Activated T-helper 2 cell treated with anti-CD3 and anti-CD28 coated beads, Interferon-gamma antibody, Interleukin-2, Interleukin-4, amounts not matched to agents 10 μg/mL and 5 μg/mL and 100 μg/mL, durations not matched to agents 14 hours and 24 hours and 36 hours (primary cell): Measurements from ENCODE around the gene MYBPH. TPM values are rescaled to one million over a fixed set of nuclear protein-coding genes. Genes with fewer than 3 reads are reported as not detected.

ENCODE experiments used
- DNase-seq: peaks from one replicate; pipeline ENCODE4 v3.0.0; 2021; ENCODE audit warnings: low spot score
- H3K27ac Mint-ChIP-seq: one replicate; pipeline ENCODE4 v1.8.0; 2021; ENCODE audit warnings: mixed read lengths
- H3K27me3 Mint-ChIP-seq: one replicate; pipeline ENCODE4 v1.8.0; 2021; ENCODE audit warnings: low read depth, mixed read lengths
- H3K36me3 Mint-ChIP-seq: one replicate; pipeline ENCODE4 v1.8.0; 2021; ENCODE audit warnings: low read depth, mixed read lengths
- H3K4me1 Mint-ChIP-seq: one replicate; pipeline ENCODE4 v1.8.0; 2021; ENCODE audit warnings: low read depth, mixed read lengths
- H3K4me3 Mint-ChIP-seq: one replicate; pipeline ENCODE4 v1.8.0; 2021; ENCODE audit warnings: low read depth, mild to moderate bottlenecking, moderate library complexity, mixed read lengths
- H3K9me3 Mint-ChIP-seq: one replicate; pipeline ENCODE4 v1.8.0; 2021; ENCODE audit warnings: mixed read lengths
- intact Hi-C: fragments of 100-400 bp; cut with micrococcal nuclease; formaldehyde crosslinking; loops from one replicate; pipeline ENCODE4 v1.15.1; 2023
- total RNA-seq: library from RNA; stranded (reverse); gene quantifications from 2 replicates; pipeline ENCODE4 v1.2.3, GENCODE V29; 2022

MYBPH gene
- total RNA-seq, 1 donor from 2014 or later, result not detected

GRCh38 chr1:203210988-203211387 lies 35.4 kb upstream of the MYBPH start:
- H3K36me3 Mint-ChIP-seq, result no peaks in the 10 kb centered on the region
- intact Hi-C loops, result no loop called here
- no peak overlapping the region for H3K4me3 Mint-ChIP-seq
- H3K9me3 Mint-ChIP-seq, result no peaks in the 10 kb centered on the region
- no peak overlapping the region for H3K27ac Mint-ChIP-seq
- peaks cover 16% of the 10 kb centered on the region for H3K27me3 Mint-ChIP-seq
- no peak for DNase-seq
- H3K4me1 Mint-ChIP-seq, result no peaks in the 10 kb centered on the region

GRCh38 chr1:203210350-203210749 lies 34.7 kb upstream of the MYBPH start:
- no peak overlapping the region for H3K4me3 Mint-ChIP-seq
- H3K27me3 Mint-ChIP-seq, result peaks cover 16% of the 10 kb centered on the region
- H3K36me3 Mint-ChIP-seq, result no peaks in the 10 kb centered on the region
- intact Hi-C loops, result no loop called here
- H3K9me3 Mint-ChIP-seq, result no peaks in the 10 kb centered on the region
- H3K4me1 Mint-ChIP-seq, result no peaks in the 10 kb centered on the region
- no peak for DNase-seq
- no peak overlapping the region for H3K27ac Mint-ChIP-seq

GRCh38 chr1:203208181-203208580 lies 32.6 kb upstream of the MYBPH start:
- peaks cover 20% of the 10 kb centered on the region for H3K27me3 Mint-ChIP-seq
- H3K4me1 Mint-ChIP-seq, result no peaks in the 10 kb centered on the region
- intact Hi-C loops, result no loop called here
- no peak overlapping the region for H3K4me3 Mint-ChIP-seq
- DNase-seq, result no peak
- H3K9me3 Mint-ChIP-seq, result no peaks in the 10 kb centered on the region
- no peak overlapping the region for H3K27ac Mint-ChIP-seq
- no peaks in the 10 kb centered on the region for H3K36me3 Mint-ChIP-seq

GRCh38 chr1:203207751-203208150 lies 32.1 kb upstream of the MYBPH start:
- no peak overlapping the region for H3K4me3 Mint-ChIP-seq
- no peak overlapping the region for H3K27ac Mint-ChIP-seq
- H3K27me3 Mint-ChIP-seq, result peaks cover 22% of the 10 kb centered on the region
- DNase-seq, result no peak
- no peaks in the 10 kb centered on the region for H3K9me3 Mint-ChIP-seq
- H3K36me3 Mint-ChIP-seq, result no peaks in the 10 kb centered on the region
- H3K4me1 Mint-ChIP-seq, result no peaks in the 10 kb centered on the region
- intact Hi-C loops, result no loop called here

- no peaks in the 10 kb centered on the region for H3K9me3 Mint-ChIP-seq
- intact Hi-C loops, result no loop called here
- H3K4me1 Mint-ChIP-seq, result no peaks in the 10 kb centered on the region
- no peaks in the 10 kb centered on the region for H3K36me3 Mint-ChIP-seq
- no peak overlapping the region for H3K27ac Mint-ChIP-seq
- peaks cover 19% of the 10 kb centered on the region for H3K27me3 Mint-ChIP-seq
- no peak for DNase-seq
- no peak overlapping the region for H3K4me3 Mint-ChIP-seq
Measured at GRCh38 chr1:203206129-203206687, 30.6 kb upstream of the MYBPH start.

- H3K4me1 Mint-ChIP-seq, result no peaks in the 10 kb centered on the region
- H3K27ac Mint-ChIP-seq, result no peak overlapping the region
- no peaks in the 10 kb centered on the region for H3K9me3 Mint-ChIP-seq
- DNase-seq, result no peak
- H3K4me3 Mint-ChIP-seq, result no peak overlapping the region
- H3K27me3 Mint-ChIP-seq, result peaks cover 25% of the 10 kb centered on the region
- intact Hi-C loops, result no loop called here
- H3K36me3 Mint-ChIP-seq, result no peaks in the 10 kb centered on the region
Measured at GRCh38 chr1:203204756-203205155, 29.1 kb upstream of the MYBPH start.

GRCh38 chr1:203202431-203203245 lies 27.0 kb upstream of the MYBPH start:
- H3K27ac Mint-ChIP-seq, result no peak overlapping the region
- intact Hi-C loops, result no loop called here
- no peak overlapping the region for H3K4me3 Mint-ChIP-seq
- H3K36me3 Mint-ChIP-seq, result no peaks in the 10 kb centered on the region
- H3K9me3 Mint-ChIP-seq, result no peaks in the 10 kb centered on the region
- no peaks in the 10 kb centered on the region for H3K4me1 Mint-ChIP-seq
- DNase-seq, result no peak
- peaks cover 21% of the 10 kb centered on the region for H3K27me3 Mint-ChIP-seq

- H3K4me3 Mint-ChIP-seq, result no peak overlapping the region
Measured at GRCh38 chr1:203201516-203202205, 26.0 kb upstream of the MYBPH start.

GRCh38 chr1:203200916-203201315 lies 25.3 kb upstream of the MYBPH start:
- no peak for DNase-seq
- intact Hi-C loops, result no loop called here
- H3K27ac Mint-ChIP-seq, result no peak overlapping the region
- no peaks in the 10 kb centered on the region for H3K36me3 Mint-ChIP-seq
- no peaks in the 10 kb centered on the region for H3K9me3 Mint-ChIP-seq
- H3K4me1 Mint-ChIP-seq, result no peaks in the 10 kb centered on the region
- H3K27me3 Mint-ChIP-seq, result peaks cover 22% of the 10 kb centered on the region
- H3K4me3 Mint-ChIP-seq, result no peak overlapping the region

More at GRCh38 chr1:203201516-203202205, 26.0 kb upstream of the MYBPH start:
- Mint-ChIP-seq H3K4me1 (no peaks in the 10 kb centered on the region), H3K27me3 (peaks cover 22% of the 10 kb centered on the region), H3K36me3 (no peaks in the 10 kb centered on the region), H3K27ac (no peak overlapping the region), H3K9me3 (no peaks in the 10 kb centered on the region)
- intact Hi-C loops, result no loop called here
- no peak for DNase-seq

GRCh38 chr1:203199816-203200571 lies 24.4 kb upstream of the MYBPH start:
- Mint-ChIP-seq H3K27me3 (peaks cover 22% of the 10 kb centered on the region), H3K4me3 (no peak overlapping the region), H3K27ac (no peak overlapping the region), H3K4me1 (no peaks in the 10 kb centered on the region), H3K9me3 (no peaks in the 10 kb centered on the region), H3K36me3 (no peaks in the 10 kb centered on the region)
- intact Hi-C loops, result no loop called here
- no peak for DNase-seq

- Mint-ChIP-seq H3K27me3 (peaks cover 21% of the 10 kb centered on the region), H3K9me3 (no peaks in the 10 kb centered on the region), H3K4me1 (no peaks in the 10 kb centered on the region), H3K27ac (no peak overlapping the region), H3K4me3 (no peak overlapping the region), H3K36me3 (no peaks in the 10 kb centered on the region)
- intact Hi-C loops, result no loop called here
- DNase-seq, result no peak
Measured at GRCh38 chr1:203199481-203199815, 23.8 kb upstream of the MYBPH start.

GRCh38 chr1:203199002-203199401 lies 23.4 kb upstream of the MYBPH start:
- DNase-seq, result no peak
- H3K27ac Mint-ChIP-seq, result no peak overlapping the region
- no peaks in the 10 kb centered on the region for H3K9me3 Mint-ChIP-seq
- intact Hi-C loops, result no loop called here
- peaks cover 19% of the 10 kb centered on the region for H3K27me3 Mint-ChIP-seq
- no peak overlapping the region for H3K4me3 Mint-ChIP-seq
- no peaks in the 10 kb centered on the region for H3K4me1 Mint-ChIP-seq
- no peaks in the 10 kb centered on the region for H3K36me3 Mint-ChIP-seq

- Mint-ChIP-seq H3K27me3 (peaks cover 12% of the 10 kb centered on the region), H3K4me3 (no peak overlapping the region), H3K4me1 (no peaks in the 10 kb centered on the region), H3K9me3 (no peaks in the 10 kb centered on the region), H3K36me3 (no peaks in the 10 kb centered on the region), H3K27ac (no peak overlapping the region)
- no peak for DNase-seq
- intact Hi-C loops, result no loop called here
Measured at GRCh38 chr1:203197625-203198024, 22.0 kb upstream of the MYBPH start.
